HG03196 (cell line): ENCODE data around the gene IL3.
A peak's percentile ranks its signal among the peaks of the same experiment; 100 is the strongest.
"Not testable (repeated sequence)": the region's sequence is repeated elsewhere in the genome, so short reads cannot be mapped to it uniquely, and the experiment has no call there.

Experiments
- ATAC-seq: cut with Tn5 transposase; IDR thresholded peaks from one replicate; pipeline ENCODE4 v1.9.1; 2021; ENCODE audit not compliant: unreplicated experiment

Gene IL3

GRCh38 chr5:132093271-132093670, 32.8 kb downstream of the IL3 start:
- no peak for ATAC-seq

GRCh38 chr5:132094393-132095076, 34.1 kb downstream of the IL3 start:
- ATAC-seq: no peak

GRCh38 chr5:132095077-132095410, 34.6 kb downstream of the IL3 start:
- ATAC-seq: no peak

- no peak for ATAC-seq
Observed at GRCh38 chr5:132095424-132095972, 35.0 kb downstream of the IL3 start.

- ATAC-seq: no peak
Observed at GRCh38 chr5:132096904-132097303, 36.4 kb downstream of the IL3 start.

DNA sequence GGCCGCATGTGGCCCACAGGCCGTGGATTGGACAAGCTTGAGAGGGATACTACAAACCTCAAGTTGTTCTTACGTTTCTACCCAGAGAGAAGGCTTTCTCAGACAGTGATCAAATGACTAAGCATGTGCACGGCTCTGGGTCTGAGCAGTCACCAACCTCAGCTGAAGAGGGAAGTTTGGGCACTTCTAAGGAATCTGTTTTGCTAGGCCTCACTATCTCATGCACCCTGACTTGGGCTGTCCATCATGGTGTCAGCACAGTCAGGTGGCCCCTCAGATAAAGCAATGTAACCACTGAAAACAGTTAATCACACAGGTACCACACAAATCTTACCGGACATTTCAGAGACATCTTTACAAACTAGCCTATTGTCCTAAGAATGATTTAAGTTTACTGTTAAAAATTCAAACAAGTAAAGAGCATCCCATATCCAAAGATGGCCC, 37.7 kb downstream of the IL3 start:
- ATAC-seq: peak; percentile 29

DNA sequence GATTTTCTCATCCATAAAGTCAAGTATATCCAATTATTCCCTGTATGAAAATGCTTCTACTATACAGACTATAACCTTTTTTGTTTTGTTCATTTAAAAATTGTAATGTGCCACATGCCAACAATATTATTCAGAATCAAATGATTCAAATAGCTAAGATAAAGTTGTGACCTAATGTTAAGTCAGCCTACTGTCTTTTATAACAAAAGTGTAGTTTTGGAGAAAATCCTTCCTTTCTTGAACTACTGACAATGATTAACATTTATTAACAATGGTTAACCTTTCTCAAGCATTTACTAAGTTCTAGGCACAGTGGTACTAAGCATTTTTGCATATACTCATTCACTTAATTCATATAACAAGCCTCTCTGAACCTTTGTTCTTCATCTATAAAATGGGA, 38.2 kb downstream of the IL3 start:
- no peak for ATAC-seq

GRCh38 chr5:132099076-132099748, 38.8 kb downstream of the IL3 start:
- ATAC-seq: peak; percentile 33

DNA sequence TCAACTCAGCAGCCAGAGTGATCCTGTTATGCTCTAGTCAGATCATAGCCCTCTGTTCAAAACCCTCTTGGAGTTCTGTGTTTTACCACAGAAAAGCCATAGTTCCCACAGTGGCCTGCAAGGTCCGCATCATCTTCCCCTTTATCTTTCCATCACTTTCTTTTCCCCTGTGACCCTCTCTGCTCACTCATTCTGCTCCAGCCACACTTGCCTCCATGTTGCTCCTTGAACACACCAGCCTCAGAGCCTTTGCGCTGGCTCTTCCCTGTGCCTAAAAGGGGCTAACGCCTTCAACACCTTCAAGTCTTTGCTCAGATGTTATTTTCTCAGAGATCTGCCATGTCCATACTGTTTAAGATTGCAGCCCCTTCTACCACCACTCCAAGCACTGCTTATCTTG, 39.5 kb downstream of the IL3 start:
- ATAC-seq: no peak

DNA sequence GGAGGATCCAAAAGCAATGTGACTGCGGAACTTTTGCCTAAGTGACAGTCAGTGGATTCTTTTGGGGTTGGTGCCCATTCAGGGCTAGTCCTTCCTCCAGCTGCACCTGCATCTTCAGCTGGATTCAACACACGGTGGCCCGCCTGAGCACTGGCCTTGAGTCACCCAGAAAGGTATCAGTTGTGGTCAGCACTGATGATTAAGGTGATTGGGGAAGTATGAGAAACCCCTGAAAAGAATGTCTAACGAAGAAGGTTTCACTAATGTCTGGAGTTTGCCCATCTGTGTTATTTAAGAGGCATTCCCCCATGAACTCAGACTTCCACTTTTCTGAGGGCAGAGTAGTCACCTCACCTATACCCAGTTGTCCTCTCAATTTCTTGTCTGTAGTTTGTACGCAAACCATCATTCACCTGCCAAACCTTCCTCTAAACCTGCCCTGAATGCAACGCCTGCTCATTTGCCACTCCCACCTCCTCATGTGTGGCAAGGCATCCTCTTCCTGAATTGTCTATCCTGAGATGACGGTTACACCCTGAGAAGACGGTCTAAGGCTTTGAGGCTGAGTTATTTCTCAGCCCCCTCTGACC, 40.3 kb downstream of the IL3 start:
- ATAC-seq: peak; percentile 36

GRCh38 chr5:132101385-132101880, 41.0 kb downstream of the IL3 start:
- no peak for ATAC-seq

- ATAC-seq: no peak
Observed at GRCh38 chr5:132102101-132102701, 41.7 kb downstream of the IL3 start.

DNA sequence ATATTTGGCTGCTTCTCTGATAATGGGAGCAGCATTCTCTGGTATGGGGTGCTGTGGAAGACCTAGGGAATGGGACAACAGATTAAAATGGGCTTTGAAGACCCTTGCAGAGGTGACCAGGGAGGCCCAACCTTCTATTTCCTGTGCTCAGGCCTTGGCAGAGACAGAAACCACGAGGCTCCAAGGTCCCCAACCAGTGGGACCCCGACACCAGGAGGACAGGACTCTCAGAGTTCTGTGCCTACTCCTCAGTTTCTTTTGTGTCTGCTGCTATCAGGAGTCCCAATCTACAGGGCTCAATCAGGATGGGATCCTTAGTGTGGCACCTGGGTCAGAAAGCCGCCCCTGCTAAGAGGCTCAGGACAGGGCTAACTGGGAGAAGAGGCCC, 42.5 kb downstream of the IL3 start:
- ATAC-seq: no peak

DNA sequence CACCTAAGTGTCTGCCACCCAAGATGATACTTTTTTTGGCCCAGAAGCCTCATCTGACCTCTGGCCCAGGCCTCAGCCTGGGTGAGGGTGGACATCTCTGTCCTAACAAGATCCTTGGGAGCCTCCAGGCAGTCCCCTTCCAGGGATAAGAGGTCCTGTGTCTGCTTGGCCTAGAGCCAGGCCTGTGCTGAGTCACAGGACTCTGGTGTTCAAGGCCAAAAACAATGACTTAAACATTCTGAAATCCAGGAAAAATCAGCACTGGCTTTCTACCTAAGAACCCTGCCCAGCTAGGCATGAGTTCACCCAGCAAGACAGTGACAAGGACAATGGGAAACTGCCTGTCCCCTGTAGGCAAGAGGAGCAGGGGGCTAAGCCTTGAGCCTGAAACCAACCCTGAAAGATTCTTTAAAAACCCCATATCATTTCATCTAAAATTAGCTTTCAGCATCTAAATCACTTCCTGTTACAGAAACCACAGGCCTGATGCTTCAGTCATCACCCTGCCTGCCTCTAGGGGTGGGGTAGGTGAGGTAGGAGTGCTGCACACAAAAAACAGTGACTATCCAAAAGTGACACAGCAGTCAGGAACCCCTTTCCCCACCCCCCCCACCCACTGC, 43.0 kb downstream of the IL3 start:
- ATAC-seq: peak; percentile 76

- ATAC-seq: peak; percentile 22
Observed at GRCh38 chr5:132103969-132104391, 43.5 kb downstream of the IL3 start.

DNA sequence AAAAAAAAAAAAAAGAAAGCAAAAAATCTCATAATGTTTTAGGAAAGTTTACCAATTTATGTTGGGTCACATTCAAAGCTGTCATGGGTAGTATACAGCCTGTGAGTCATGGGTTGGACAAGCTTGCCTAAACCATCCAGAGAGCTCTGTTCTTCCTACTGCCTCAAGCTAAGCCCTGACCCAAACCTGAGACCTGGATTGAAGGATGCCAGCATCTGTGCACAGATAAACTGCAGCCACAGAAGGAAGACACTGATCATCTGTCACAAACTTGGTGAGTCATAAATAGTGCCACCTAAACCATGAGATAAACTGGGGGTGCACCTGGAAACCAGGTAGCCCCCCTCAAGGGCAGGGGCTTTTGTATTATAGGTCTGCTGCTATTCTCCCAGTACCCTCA, 44.1 kb downstream of the IL3 start:
- no peak for ATAC-seq

DNA sequence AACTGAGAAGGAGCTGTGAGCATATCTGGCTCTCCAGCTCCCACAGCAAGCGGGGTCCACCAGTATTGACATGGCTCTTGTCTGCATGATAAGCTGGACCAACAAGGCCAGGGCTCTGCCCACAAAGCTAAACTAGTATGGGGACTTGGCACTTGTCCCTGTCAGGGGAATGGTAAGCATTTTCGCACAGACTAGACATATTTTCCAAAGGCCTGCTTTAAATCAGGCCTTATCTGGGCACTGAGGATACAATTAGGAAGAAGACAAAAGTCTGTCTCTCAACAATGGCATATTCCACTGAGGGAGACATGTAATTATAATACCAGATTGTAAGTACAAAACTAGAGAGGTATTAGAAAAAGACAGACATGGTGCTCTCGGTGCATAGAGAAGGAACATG, 45.2 kb downstream of the IL3 start:
- no peak for ATAC-seq

DNA sequence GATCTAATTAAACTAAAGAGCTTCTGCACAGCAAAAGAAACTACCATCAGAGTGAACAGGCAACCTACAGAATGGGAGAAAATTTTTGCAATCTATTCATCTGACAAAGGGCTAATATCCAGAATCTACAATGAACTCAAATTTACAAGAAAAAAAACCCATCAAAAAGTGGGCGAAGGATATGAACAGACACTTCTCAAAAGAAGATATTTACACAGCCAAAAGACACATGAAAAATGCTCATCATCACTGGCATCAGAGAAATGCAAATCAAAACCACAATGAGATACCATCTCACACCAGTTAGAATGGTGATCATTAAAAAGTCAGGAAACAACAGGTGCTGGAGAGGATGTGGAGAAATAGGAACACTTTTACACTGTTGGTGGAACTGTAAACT, 48.0 kb downstream of the IL3 start:
- not testable (repeated sequence) for ATAC-seq

- ATAC-seq: not testable (repeated sequence)
Observed at GRCh38 chr5:132108957-132109356, 48.5 kb downstream of the IL3 start.

- ATAC-seq: no peak
Observed at GRCh38 chr5:132109494-132110053, 49.1 kb downstream of the IL3 start.

GRCh38 chr5:132110195-132110594, 49.7 kb downstream of the IL3 start:
- ATAC-seq: no peak
